ENCODE measurements around the gene MT4. TPM values are rescaled to one million over a fixed set of nuclear protein-coding genes. Genes with fewer than 3 reads are reported as not detected.

MT4 gene
- not detected for total RNA-seq

- H3K4me1 ChIP-seq (ENCODE audit: insufficient read depth, low read length) = no peaks in the 10 kb centered on the region
- no peaks in the 10 kb centered on the region for H3K27me3 ChIP-seq (ENCODE audit: insufficient read depth, low read length)
- H3K4me3 ChIP-seq (ENCODE audit: low read length) = no peak within 1 kb of the TSS
- H3K9me3 ChIP-seq (ENCODE audit: low read depth, low read length) = no peaks in the 10 kb centered on the region
Observed at GRCh38 chr16:56564793-56565477, at the start of gene MT4. Gene MT4, plus strand, starts transcription at chr16:56565073. Its CDS starts 56 bp downstream, at chr16:56565129.

- H3K27me3 ChIP-seq (ENCODE audit: insufficient read depth, low read length) = no peaks in the 10 kb centered on the region
- H3K4me1 ChIP-seq (ENCODE audit: insufficient read depth, low read length) = peaks cover 22% of the 10 kb centered on the region
- H3K9me3 ChIP-seq (ENCODE audit: low read depth, low read length) = no peaks in the 10 kb centered on the region
- no peak overlapping the region for H3K4me3 ChIP-seq (ENCODE audit: low read length)
Observed at GRCh38 chr16:56515665-56516064, 49.2 kb upstream of the MT4 start.

- Histone ChIP-seq H3K4me1 (ENCODE audit: insufficient read depth, low read length) (peaks cover 24% of the 10 kb centered on the region), H3K27me3 (ENCODE audit: insufficient read depth, low read length) (no peaks in the 10 kb centered on the region), H3K9me3 (ENCODE audit: low read depth, low read length) (no peaks in the 10 kb centered on the region), H3K4me3 (ENCODE audit: low read length) (no peak overlapping the region)
Observed at GRCh38 chr16:56517206-56517605, 47.7 kb upstream of the MT4 start.

GRCh38 chr16:56518425-56518824, 46.4 kb upstream of the MT4 start:
- Histone ChIP-seq H3K9me3 (ENCODE audit: low read depth, low read length) (no peaks in the 10 kb centered on the region), H3K27me3 (ENCODE audit: insufficient read depth, low read length) (no peaks in the 10 kb centered on the region), H3K4me1 (ENCODE audit: insufficient read depth, low read length) (peaks cover 24% of the 10 kb centered on the region), H3K4me3 (ENCODE audit: low read length) (no peak overlapping the region)

GRCh38 chr16:56519459-56520250, 45.2 kb upstream of the MT4 start, which contains the start of gene BBS2:
Gene BBS2, minus strand, starts transcription at chr16:56520024. Its CDS starts 162 bp downstream, at chr16:56519862.
- no peaks in the 10 kb centered on the region for H3K27me3 ChIP-seq (ENCODE audit: insufficient read depth, low read length)
- H3K9me3 ChIP-seq (ENCODE audit: low read depth, low read length) = no peaks in the 10 kb centered on the region
- peak within 1 kb of the TSS; percentile 95 for H3K4me3 ChIP-seq (ENCODE audit: low read length)
- H3K4me1 ChIP-seq (ENCODE audit: insufficient read depth, low read length) = peaks cover 24% of the 10 kb centered on the region

GRCh38 chr16:56520251-56520577, 44.7 kb upstream of the MT4 start:
- peaks cover 24% of the 10 kb centered on the region for H3K4me1 ChIP-seq (ENCODE audit: insufficient read depth, low read length)
- no peaks in the 10 kb centered on the region for H3K9me3 ChIP-seq (ENCODE audit: low read depth, low read length)
- no peaks in the 10 kb centered on the region for H3K27me3 ChIP-seq (ENCODE audit: insufficient read depth, low read length)
- H3K4me3 ChIP-seq (ENCODE audit: low read length) = peak overlapping the region; percentile 95

- Histone ChIP-seq H3K9me3 (ENCODE audit: low read depth, low read length) (no peaks in the 10 kb centered on the region), H3K27me3 (ENCODE audit: insufficient read depth, low read length) (peaks cover 3% of the 10 kb centered on the region), H3K4me1 (ENCODE audit: insufficient read depth, low read length) (peaks cover 6% of the 10 kb centered on the region), H3K4me3 (ENCODE audit: low read length) (no peak overlapping the region)
Observed at GRCh38 chr16:56525236-56525635, 39.6 kb upstream of the MT4 start.

GRCh38 chr16:56530872-56531271, 34.0 kb upstream of the MT4 start:
- Histone ChIP-seq H3K4me3 (ENCODE audit: low read length) (no peak overlapping the region), H3K4me1 (ENCODE audit: insufficient read depth, low read length) (no peaks in the 10 kb centered on the region), H3K27me3 (ENCODE audit: insufficient read depth, low read length) (peaks cover 3% of the 10 kb centered on the region), H3K9me3 (ENCODE audit: low read depth, low read length) (no peaks in the 10 kb centered on the region)

GRCh38 chr16:56532714-56533113, 32.2 kb upstream of the MT4 start:
- no peaks in the 10 kb centered on the region for H3K9me3 ChIP-seq (ENCODE audit: low read depth, low read length)
- no peak overlapping the region for H3K4me3 ChIP-seq (ENCODE audit: low read length)
- H3K4me1 ChIP-seq (ENCODE audit: insufficient read depth, low read length) = no peaks in the 10 kb centered on the region
- H3K27me3 ChIP-seq (ENCODE audit: insufficient read depth, low read length) = no peaks in the 10 kb centered on the region

- H3K9me3 ChIP-seq (ENCODE audit: low read depth, low read length) = no peaks in the 10 kb centered on the region
- H3K27me3 ChIP-seq (ENCODE audit: insufficient read depth, low read length) = no peaks in the 10 kb centered on the region
- no peak overlapping the region for H3K4me3 ChIP-seq (ENCODE audit: low read length)
- no peaks in the 10 kb centered on the region for H3K4me1 ChIP-seq (ENCODE audit: insufficient read depth, low read length)
Observed at GRCh38 chr16:56534847-56535383, 30.0 kb upstream of the MT4 start.

- Histone ChIP-seq H3K4me3 (ENCODE audit: low read length) (no peak overlapping the region), H3K27me3 (ENCODE audit: insufficient read depth, low read length) (no peaks in the 10 kb centered on the region), H3K9me3 (ENCODE audit: low read depth, low read length) (no peaks in the 10 kb centered on the region), H3K4me1 (ENCODE audit: insufficient read depth, low read length) (no peaks in the 10 kb centered on the region)
Observed at GRCh38 chr16:56538331-56538730, 26.5 kb upstream of the MT4 start.

- no peak overlapping the region for H3K4me3 ChIP-seq (ENCODE audit: low read length)
- no peaks in the 10 kb centered on the region for H3K9me3 ChIP-seq (ENCODE audit: low read depth, low read length)
- H3K4me1 ChIP-seq (ENCODE audit: insufficient read depth, low read length) = no peaks in the 10 kb centered on the region
- no peaks in the 10 kb centered on the region for H3K27me3 ChIP-seq (ENCODE audit: insufficient read depth, low read length)
Observed at GRCh38 chr16:56539656-56540055, 25.2 kb upstream of the MT4 start.

- H3K4me3 ChIP-seq (ENCODE audit: low read length) = no peak overlapping the region
Observed at GRCh38 chr16:56542039-56542438, 22.8 kb upstream of the MT4 start.

GRCh38 chr16:56547120-56547948, 17.5 kb upstream of the MT4 start:
- Histone ChIP-seq H3K9me3 (ENCODE audit: low read depth, low read length) (no peaks in the 10 kb centered on the region), H3K4me1 (ENCODE audit: insufficient read depth, low read length) (peaks cover 14% of the 10 kb centered on the region), H3K27me3 (ENCODE audit: insufficient read depth, low read length) (no peaks in the 10 kb centered on the region), H3K4me3 (ENCODE audit: low read length) (no peak overlapping the region)

More at GRCh38 chr16:56542039-56542438, 22.8 kb upstream of the MT4 start:
- no peaks in the 10 kb centered on the region for H3K9me3 ChIP-seq (ENCODE audit: low read depth, low read length)
- H3K4me1 ChIP-seq (ENCODE audit: insufficient read depth, low read length) = peaks cover under 1% of the 10 kb centered on the region
- H3K27me3 ChIP-seq (ENCODE audit: insufficient read depth, low read length) = no peaks in the 10 kb centered on the region
